GM10266 (cell line): ENCODE measurements around the gene R3HDM1.

Source experiments
- DNase-seq: peaks from one replicate; pipeline ENCODE4 v3.0.0; 2012; ENCODE audit errors: extremely low spot score
- CTCF ChIP-seq: IDR thresholded peaks from 2 replicates; pipeline ENCODE4 v1.5.1; 2012; ENCODE audit warnings: mild to moderate bottlenecking, low read depth; ENCODE audit not compliant: control insufficient read depth, insufficient read depth; ENCODE audit errors: missing control alignments

The R3HDM1 gene

GRCh38 chr2:135740206-135740605 is 208.9 kb downstream of the R3HDM1 start:
- no peak for DNase-seq
- no peak for TF ChIP-seq CTCF

- TF ChIP-seq CTCF = no peak
- DNase-seq = no peak
Measured at GRCh38 chr2:135741043-135741394, 209.7 kb downstream of the R3HDM1 start.

DNA sequence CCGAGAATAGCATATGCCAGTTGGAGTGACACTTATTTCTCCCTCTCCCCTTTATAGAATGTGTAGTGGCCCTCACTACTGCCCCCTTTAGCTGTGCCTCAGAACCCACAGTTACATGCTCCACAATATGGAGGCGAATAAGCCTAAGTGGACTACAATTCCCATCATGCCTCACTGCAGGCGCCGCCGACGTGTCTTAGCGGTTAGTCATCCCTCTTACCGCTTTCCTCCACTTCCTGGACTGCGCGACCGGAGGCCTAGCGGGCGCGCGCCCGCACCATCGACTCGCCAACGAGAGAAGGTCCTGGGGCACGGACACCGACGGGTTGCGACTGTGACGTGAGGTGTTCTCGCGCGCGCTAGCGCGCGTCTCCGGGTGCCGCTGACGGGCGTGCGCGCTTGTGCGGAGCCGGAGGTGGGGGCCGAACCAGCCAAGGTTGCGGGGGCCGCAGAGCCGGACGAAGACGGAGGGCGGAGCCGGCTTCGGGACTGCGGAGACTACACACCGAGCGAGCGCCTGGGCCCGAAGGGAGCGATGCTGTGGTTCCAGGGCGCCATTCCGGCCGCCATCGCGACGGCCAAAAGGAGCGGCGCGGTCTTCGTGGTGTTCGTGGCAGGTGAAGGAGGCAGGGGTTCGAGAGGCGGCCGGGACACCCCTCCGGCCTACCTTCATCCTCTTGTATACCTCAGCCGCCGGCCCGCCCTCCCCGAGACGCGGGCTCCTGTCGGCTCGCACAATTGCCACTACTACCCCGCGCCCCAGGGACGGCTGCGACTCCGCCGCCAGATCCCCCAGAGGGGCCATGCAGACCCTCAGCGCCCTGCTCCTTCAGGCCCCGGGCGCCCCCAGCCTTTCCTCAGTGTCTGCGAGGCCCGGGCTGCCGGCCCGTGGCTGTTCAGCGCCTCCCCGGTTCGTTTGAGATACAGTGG is 210.4 kb downstream of the R3HDM1 start, which contains the start of gene UBXN4:
TSS of gene UBXN4 (plus strand) at position 461 of the 930 bp plus-strand sequence. CDS start at position 536, 75 bp downstream.
- DNase-seq = peak; percentile 94
- TF ChIP-seq CTCF = peak; percentile 51

DNA sequence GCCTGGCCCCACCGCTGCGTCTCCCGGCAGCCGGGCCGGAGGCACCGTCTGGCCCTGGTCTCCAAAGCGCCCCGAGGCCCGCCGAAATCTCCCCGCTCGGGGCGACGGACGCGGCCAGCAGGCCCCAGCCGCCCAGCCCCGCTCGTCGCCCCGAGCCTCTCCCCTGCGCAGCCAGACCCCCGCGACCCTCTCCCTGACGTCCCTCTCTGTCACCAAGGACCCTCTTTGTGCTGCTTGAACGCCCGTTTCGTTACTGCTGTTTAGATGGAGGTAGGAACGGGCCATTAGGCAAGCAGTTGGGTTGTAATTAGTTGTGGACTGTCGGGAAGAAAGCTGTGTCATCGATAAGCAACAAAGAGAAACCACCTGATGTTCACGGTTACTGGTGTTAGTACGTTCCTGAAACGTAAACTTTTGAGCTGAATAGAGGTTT is 211.1 kb downstream of the R3HDM1 start:
- no peak for TF ChIP-seq CTCF
- DNase-seq = peak; percentile 52

- no peak for TF ChIP-seq CTCF
Measured at GRCh38 chr2:135743860-135744259, 212.6 kb downstream of the R3HDM1 start.

GRCh38 chr2:135744760-135745314 is 213.6 kb downstream of the R3HDM1 start:
- peak; percentile 30 for DNase-seq
- TF ChIP-seq CTCF = peak; percentile 38

More at GRCh38 chr2:135743860-135744259, 212.6 kb downstream of the R3HDM1 start:
- DNase-seq = no peak

DNA sequence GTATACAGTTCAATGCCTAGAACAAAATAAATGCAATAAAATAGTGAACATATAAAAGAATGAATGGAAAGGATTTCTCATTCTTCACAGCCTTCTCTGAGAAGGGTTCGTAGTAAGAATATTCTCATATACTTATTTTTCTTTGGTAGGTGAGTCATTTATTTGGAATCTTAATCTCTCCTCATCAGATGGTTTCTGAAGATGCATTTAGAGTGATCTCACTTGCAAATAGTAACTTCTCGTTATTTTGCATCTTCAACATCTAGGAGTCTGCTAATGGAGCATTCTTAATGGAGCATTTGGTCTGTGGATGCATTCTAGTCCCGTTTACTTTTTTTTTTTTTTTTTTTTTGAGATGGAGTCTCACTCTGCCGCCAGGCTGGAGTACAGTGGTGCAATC is 214.3 kb downstream of the R3HDM1 start:
- no peak for DNase-seq
- no peak for TF ChIP-seq CTCF
